Activated T-cell treated with anti-CD3 and anti-CD28 coated beads, Interleukin-2, amount 50 U/mL, for 4 hours (primary cell): Measurements from ENCODE around the gene NCAPD3. TPM values are rescaled to one million over a fixed set of nuclear protein-coding genes. Genes with fewer than 3 reads are reported as not detected.
"Not testable (repeated sequence)": the region's sequence is repeated elsewhere in the genome, so short reads cannot be mapped to it uniquely, and the experiment has no call there.

ENCODE experiments used
- ATAC-seq, 2 donors: fragments of 200-7000 bp; cut with Tn5 transposase; one replicate each; pipeline ENCODE4 v1.10.0; 2021
- DNase-seq: peaks from one replicate; pipeline ENCODE4 v3.0.0-alpha.2; 2020
- H3K27me3 Mint-ChIP-seq: one replicate; pipeline ENCODE4 v1.8.0; 2021; ENCODE audit warnings: low read depth, mixed read lengths
- H3K36me3 Mint-ChIP-seq: one replicate; pipeline ENCODE4 v1.8.0; 2022; ENCODE audit warnings: mixed read lengths; ENCODE audit not compliant: insufficient read depth
- H3K4me1 Mint-ChIP-seq: one replicate; pipeline ENCODE4 v1.8.0; 2021; ENCODE audit warnings: low read depth, mixed read lengths
- H3K4me3 Mint-ChIP-seq: one replicate; pipeline ENCODE4 v1.8.0; 2021; ENCODE audit warnings: mild to moderate bottlenecking, moderate library complexity, mixed read lengths
- H3K9me3 Mint-ChIP-seq: one replicate; pipeline ENCODE4 v1.8.0; 2021; ENCODE audit warnings: mixed read lengths
- total RNA-seq, 3 donors: library from RNA; stranded (reverse); gene quantifications; one replicate each; pipeline ENCODE4 v1.2.1, GENCODE V29; 2021

Gene NCAPD3
- total RNA-seq, 3 donors from 2014 or later = 54.1 to 67.2 (median 56.8) TPM

DNA sequence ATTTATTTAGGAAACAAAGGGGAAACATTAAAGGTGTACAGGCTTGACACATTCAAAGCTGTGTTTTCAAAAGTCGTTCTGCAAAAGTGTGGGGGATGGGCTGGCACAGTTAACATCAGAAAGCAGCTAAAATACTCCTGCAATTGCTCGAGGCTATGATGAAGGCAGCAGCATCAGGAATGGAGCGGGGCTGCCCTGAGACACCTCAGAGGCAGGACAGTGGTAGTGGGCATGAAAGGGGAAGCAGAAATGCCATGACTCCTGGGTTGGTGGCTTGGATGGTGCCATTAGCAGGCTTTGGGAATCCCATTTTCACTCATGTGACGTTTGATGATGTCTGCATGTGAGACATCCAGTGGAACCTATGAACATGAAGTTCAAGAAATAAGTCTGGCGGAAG, 646 bp downstream of the NCAPD3 start:
- Mint-ChIP-seq H3K27me3 (no peaks in the 10 kb centered on the region), H3K4me3 (peak overlapping the region; percentile 88), H3K36me3 (peaks cover 18% of the 10 kb centered on the region), H3K9me3 (no peaks in the 10 kb centered on the region), H3K4me1 (peaks cover 49% of the 10 kb centered on the region)
- DNase-seq = no peak
- ATAC-seq = no peak

- ATAC-seq (no peak), DNase-seq (no peak)
- H3K36me3 Mint-ChIP-seq = peaks cover 31% of the 10 kb centered on the region
- H3K9me3 Mint-ChIP-seq = no peaks in the 10 kb centered on the region
- no peak overlapping the region for H3K4me3 Mint-ChIP-seq
- H3K4me1 Mint-ChIP-seq = peaks cover 5% of the 10 kb centered on the region
- H3K27me3 Mint-ChIP-seq = no peaks in the 10 kb centered on the region
Observed at GRCh38 chr11:134216816-134217215, 7.0 kb downstream of the NCAPD3 start.

GRCh38 chr11:134215836-134216235, 7.9 kb downstream of the NCAPD3 start:
- Mint-ChIP-seq H3K4me3 (no peak overlapping the region), H3K4me1 (peaks cover 3% of the 10 kb centered on the region), H3K27me3 (no peaks in the 10 kb centered on the region), H3K9me3 (no peaks in the 10 kb centered on the region), H3K36me3 (peaks cover 35% of the 10 kb centered on the region)
- ATAC-seq (no peak), DNase-seq (no peak)

GRCh38 chr11:134207538-134208239, 16.1 kb downstream of the NCAPD3 start:
- DNase-seq (peak; percentile 54), ATAC-seq (peak; percentile 30 to 61)
- H3K4me1 Mint-ChIP-seq = no peaks in the 10 kb centered on the region
- no peak overlapping the region for H3K4me3 Mint-ChIP-seq
- no peaks in the 10 kb centered on the region for H3K9me3 Mint-ChIP-seq
- no peaks in the 10 kb centered on the region for H3K27me3 Mint-ChIP-seq
- H3K36me3 Mint-ChIP-seq = peaks cover 49% of the 10 kb centered on the region

GRCh38 chr11:134206185-134206584, 17.6 kb downstream of the NCAPD3 start:
- ATAC-seq = no peak
- no peak overlapping the region for H3K4me3 Mint-ChIP-seq
- H3K4me1 Mint-ChIP-seq = no peaks in the 10 kb centered on the region
- H3K9me3 Mint-ChIP-seq = no peaks in the 10 kb centered on the region
- no peak for DNase-seq
- H3K36me3 Mint-ChIP-seq = peaks cover 53% of the 10 kb centered on the region
- no peaks in the 10 kb centered on the region for H3K27me3 Mint-ChIP-seq

GRCh38 chr11:134205729-134206128, 18.0 kb downstream of the NCAPD3 start:
- DNase-seq = no peak
- Mint-ChIP-seq H3K36me3 (peaks cover 56% of the 10 kb centered on the region), H3K4me3 (no peak overlapping the region), H3K4me1 (no peaks in the 10 kb centered on the region), H3K9me3 (no peaks in the 10 kb centered on the region), H3K27me3 (no peaks in the 10 kb centered on the region)
- no peak for ATAC-seq

GRCh38 chr11:134202661-134203060, 21.1 kb downstream of the NCAPD3 start:
- Mint-ChIP-seq H3K36me3 (peaks cover 67% of the 10 kb centered on the region), H3K27me3 (no peaks in the 10 kb centered on the region), H3K4me1 (no peaks in the 10 kb centered on the region), H3K4me3 (no peak overlapping the region), H3K9me3 (no peaks in the 10 kb centered on the region)
- ATAC-seq = no peak
- DNase-seq = no peak

GRCh38 chr11:134200688-134201087, 23.1 kb downstream of the NCAPD3 start:
- peaks cover 67% of the 10 kb centered on the region for H3K36me3 Mint-ChIP-seq
- ATAC-seq (no peak), DNase-seq (no peak)
- peaks cover 6% of the 10 kb centered on the region for H3K4me1 Mint-ChIP-seq
- H3K9me3 Mint-ChIP-seq = no peaks in the 10 kb centered on the region
- no peak overlapping the region for H3K4me3 Mint-ChIP-seq
- no peaks in the 10 kb centered on the region for H3K27me3 Mint-ChIP-seq

DNA sequence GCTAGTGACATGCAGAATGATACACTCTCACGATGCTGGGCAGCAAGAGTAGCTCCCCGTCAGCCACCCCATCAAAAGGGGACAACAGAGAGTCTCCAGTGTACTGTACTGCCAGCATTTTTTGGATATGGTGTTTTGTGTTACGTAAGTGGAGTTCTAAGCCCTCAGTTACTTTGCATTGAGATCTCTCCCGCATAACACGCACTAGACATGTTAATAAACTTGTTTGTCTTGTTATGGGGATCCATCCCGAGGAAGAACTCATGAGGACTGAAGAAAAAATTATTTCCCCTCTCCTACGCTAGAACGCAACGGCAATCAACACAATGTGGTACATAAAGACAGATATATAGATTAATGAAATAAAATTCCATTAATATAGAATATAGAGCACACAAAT, 24.2 kb downstream of the NCAPD3 start:
- H3K27me3 Mint-ChIP-seq = no peaks in the 10 kb centered on the region
- ATAC-seq (no peak), DNase-seq (no peak)
- H3K4me3 Mint-ChIP-seq = no peak overlapping the region
- H3K9me3 Mint-ChIP-seq = no peaks in the 10 kb centered on the region
- H3K4me1 Mint-ChIP-seq = peaks cover 6% of the 10 kb centered on the region
- H3K36me3 Mint-ChIP-seq = peaks cover 63% of the 10 kb centered on the region

- H3K36me3 Mint-ChIP-seq = peaks cover 59% of the 10 kb centered on the region
- no peaks in the 10 kb centered on the region for H3K27me3 Mint-ChIP-seq
- peaks cover 6% of the 10 kb centered on the region for H3K4me1 Mint-ChIP-seq
- ATAC-seq (no peak), DNase-seq (no peak)
- H3K4me3 Mint-ChIP-seq = no peak overlapping the region
- H3K9me3 Mint-ChIP-seq = no peaks in the 10 kb centered on the region
Observed at GRCh38 chr11:134196756-134197155, 27.0 kb downstream of the NCAPD3 start.

GRCh38 chr11:134188092-134188491, 35.7 kb downstream of the NCAPD3 start:
- not testable (repeated sequence) for H3K9me3 Mint-ChIP-seq, DNase-seq, H3K27me3 Mint-ChIP-seq, H3K4me1 Mint-ChIP-seq, ATAC-seq, H3K4me3 Mint-ChIP-seq
- H3K36me3 Mint-ChIP-seq = peaks cover 56% of the 10 kb centered on the region

DNA sequence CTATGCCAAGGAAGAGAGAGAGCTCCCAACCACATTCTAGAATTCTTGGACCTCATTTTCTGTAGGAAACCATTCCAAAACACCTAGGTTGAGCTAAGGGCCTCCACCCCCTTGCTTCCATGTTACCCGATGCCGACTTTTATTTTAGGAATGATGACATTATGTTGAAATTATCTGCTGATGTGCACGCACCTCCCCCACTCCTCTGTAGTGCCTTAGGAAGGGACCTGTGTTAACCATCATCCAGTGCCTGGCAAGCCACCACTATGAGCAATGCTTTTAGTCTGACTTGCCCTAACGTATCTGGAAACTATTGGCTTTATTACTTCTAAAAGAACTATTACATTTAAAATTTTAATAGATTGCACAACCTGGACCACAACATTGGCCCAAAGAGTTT, 42.1 kb downstream of the NCAPD3 start:
- Mint-ChIP-seq H3K9me3 (no peaks in the 10 kb centered on the region), H3K4me1 (no peaks in the 10 kb centered on the region), H3K36me3 (peaks cover 40% of the 10 kb centered on the region), H3K4me3 (no peak overlapping the region), H3K27me3 (no peaks in the 10 kb centered on the region)
- DNase-seq = no peak
- no peak for ATAC-seq

DNA sequence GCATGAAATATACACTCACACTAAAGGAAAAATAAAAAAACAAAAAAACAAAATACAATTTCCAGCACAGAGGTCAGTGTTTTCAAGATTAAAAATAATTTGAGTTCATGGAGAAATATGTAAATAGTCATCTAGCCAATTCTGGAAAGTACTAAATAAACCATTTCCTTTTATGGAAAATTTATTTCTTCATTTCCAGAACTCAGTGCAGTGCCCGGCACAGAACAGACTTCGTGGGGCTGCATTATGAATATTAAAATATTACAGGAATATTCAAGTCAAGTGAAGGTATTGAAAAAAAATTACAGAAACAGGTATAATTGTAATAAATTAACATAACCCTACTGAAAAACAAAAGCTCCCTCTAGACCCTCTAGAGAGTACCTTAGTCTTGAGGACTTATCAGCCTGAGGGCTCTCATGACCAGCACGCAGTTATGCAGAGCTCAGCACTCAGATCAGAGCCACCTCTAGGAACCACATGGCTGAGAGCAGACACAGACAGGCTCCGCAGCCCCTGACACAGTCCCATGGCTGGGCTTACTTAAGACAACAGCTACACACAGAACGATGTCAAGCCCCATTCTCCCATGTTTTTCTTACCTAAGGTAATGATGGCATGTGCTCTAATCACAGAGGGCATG, 45.6 kb downstream of the NCAPD3 start:
- Mint-ChIP-seq H3K9me3 (no peaks in the 10 kb centered on the region), H3K4me3 (no peak overlapping the region), H3K4me1 (no peaks in the 10 kb centered on the region), H3K27me3 (no peaks in the 10 kb centered on the region), H3K36me3 (peaks cover 52% of the 10 kb centered on the region)
- ATAC-seq = no peak
- no peak for DNase-seq

- H3K36me3 Mint-ChIP-seq = peaks cover 53% of the 10 kb centered on the region
- ATAC-seq = no peak
Observed at GRCh38 chr11:134176284-134176683, 47.5 kb downstream of the NCAPD3 start.

DNA sequence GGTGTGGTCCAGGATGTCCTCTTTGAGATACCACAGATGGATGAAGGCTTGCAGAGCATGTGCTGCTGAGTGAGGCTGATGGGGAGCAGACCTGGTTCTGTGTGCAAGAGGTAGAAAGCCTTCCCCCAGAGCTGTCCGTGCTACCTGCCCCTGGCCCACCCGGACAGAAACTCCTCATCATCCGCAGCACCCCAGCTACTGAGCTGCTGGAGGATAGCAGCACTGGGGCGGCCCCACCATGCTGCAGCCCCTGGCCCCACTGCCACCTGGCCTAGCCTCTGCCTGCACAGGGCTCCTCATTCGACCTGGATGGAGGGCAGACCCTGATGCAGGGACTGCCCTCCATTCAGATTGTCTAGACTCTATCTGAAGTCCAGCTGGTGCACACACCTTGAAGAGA, 50.5 kb downstream of the NCAPD3 start:
- DNase-seq (no peak), ATAC-seq (no peak)
- Mint-ChIP-seq H3K27me3 (no peaks in the 10 kb centered on the region), H3K36me3 (peaks cover 46% of the 10 kb centered on the region), H3K4me1 (no peaks in the 10 kb centered on the region), H3K4me3 (no peak overlapping the region), H3K9me3 (no peaks in the 10 kb centered on the region)

More at GRCh38 chr11:134176284-134176683, 47.5 kb downstream of the NCAPD3 start:
- H3K4me3 Mint-ChIP-seq = no peak overlapping the region
- no peaks in the 10 kb centered on the region for H3K4me1 Mint-ChIP-seq
- no peaks in the 10 kb centered on the region for H3K9me3 Mint-ChIP-seq
- no peak for DNase-seq
- no peaks in the 10 kb centered on the region for H3K27me3 Mint-ChIP-seq
